CD14-positive monocyte (primary cell): ENCODE measurements around the gene PRKACB. TPM values are rescaled to one million over a fixed set of nuclear protein-coding genes. Genes with fewer than 3 reads are reported as not detected.

Experiments used
- DNase-seq, 3 donors: peaks; one replicate each; pipeline ENCODE4 v3.0.0-alpha.2; 2011 to 2022
- H2AFZ ChIP-seq: 2 replicates; pipeline ENCODE4 v1.6.0; 2012; ENCODE audit warnings: mild to moderate bottlenecking, low read depth, low read length, inconsistent platforms; ENCODE audit not compliant: insufficient read depth, poor library complexity, severe bottlenecking
- H3K27ac ChIP-seq, 2 donors: 1 replicate in 1 of 2; 2 replicates in 1 of 2; pipeline ENCODE4 v1.5.1; 2012 to 2013; ENCODE audit warnings: low read length in 2 of 2, control low read depth in 1 of 2, inconsistent platforms in 1 of 2, low read depth in 1 of 2, mild to moderate bottlenecking in 1 of 2
- H3K27me3 ChIP-seq, 2 donors: one replicate each; pipeline versions ENCODE4 v1.6.0 to v1.6.1; 2011 to 2013; ENCODE audit warnings: low read length in 2 of 2; ENCODE audit not compliant: control insufficient read depth in 2 of 2, insufficient read depth in 2 of 2
- H3K36me3 ChIP-seq, 2 donors: replicated peaks in 1 of 2; 1 replicate in 1 of 2; 2 replicates in 1 of 2; pipeline versions ENCODE4 v1.5.1 to v1.6.1; 2012 to 2013; ENCODE audit warnings: low read length in 2 of 2, control low read depth in 1 of 2, inconsistent platforms in 1 of 2, mild to moderate bottlenecking in 1 of 2; ENCODE audit not compliant: insufficient read depth in 2 of 2, control insufficient read depth in 1 of 2
- H3K4me1 ChIP-seq, 2 donors: 1 replicate in 1 of 2; 2 replicates in 1 of 2; pipeline versions ENCODE4 v1.5.1 to v1.6.1; 2012 to 2013; ENCODE audit warnings: low read length in 2 of 2, control low read depth in 1 of 2, inconsistent platforms in 1 of 2, mild to moderate bottlenecking in 1 of 2, moderate library complexity in 1 of 2; ENCODE audit not compliant: insufficient read depth in 2 of 2, control insufficient read depth in 1 of 2
- H3K4me2 ChIP-seq: replicated peaks from 2 replicates; pipeline ENCODE3; 2012; ENCODE audit warnings: low read length, moderate library complexity, mild to moderate bottlenecking; ENCODE audit not compliant: poor library complexity, severe bottlenecking; ENCODE audit errors: extremely low read depth
- H3K4me3 ChIP-seq, 3 experiments: fragments of 200-600 bp in 1 of 3; sonication (generic) in 1 of 3; replicated peaks in 1 of 3; 1 replicate in 2 of 3; 2 replicates in 1 of 3; pipeline ENCODE4 v1.5.1; 2011 to 2013; ENCODE audit warnings: low read length in 3 of 3, mild to moderate bottlenecking in 3 of 3, control low read depth in 2 of 3, low read depth in 2 of 3, inconsistent platforms in 1 of 3, moderate library complexity in 1 of 3
- H3K79me2 ChIP-seq: 2 replicates; pipeline ENCODE4 v1.6.0; 2012; ENCODE audit warnings: mild to moderate bottlenecking, control low read depth, inconsistent platforms, low read length, moderate library complexity; ENCODE audit not compliant: insufficient read depth
- H3K9ac ChIP-seq: 2 replicates; pipeline ENCODE4 v1.6.0; 2017; ENCODE audit warnings: low read length, mild to moderate bottlenecking; ENCODE audit not compliant: insufficient read depth, poor library complexity, severe bottlenecking
- H3K9me3 ChIP-seq, 2 donors: replicated peaks in 1 of 2; 1 replicate in 1 of 2; 2 replicates in 1 of 2; pipeline versions ENCODE4 v1.5.1 to v1.6.1; 2012 to 2013; ENCODE audit warnings: low read length in 2 of 2, control low read depth in 1 of 2; ENCODE audit not compliant: control insufficient read depth in 1 of 2, insufficient read depth in 1 of 2
- H4K20me1 ChIP-seq: 2 replicates; pipeline ENCODE4 v1.6.0; 2012; ENCODE audit warnings: mild to moderate bottlenecking, low read length, control low read depth, moderate library complexity; ENCODE audit not compliant: insufficient read depth
- H3K27ac Mint-ChIP-seq, 7 donors: one replicate each; pipeline ENCODE4 v1.8.0; 2020; ENCODE audit warnings: mild to moderate bottlenecking in 7 of 7, mixed read lengths in 7 of 7, moderate library complexity in 6 of 7, inconsistent platforms in 2 of 7
- H3K27me3 Mint-ChIP-seq, 3 donors: one replicate each; pipeline ENCODE4 v1.8.0; 2021 to 2022; ENCODE audit warnings: low read depth in 3 of 3, mild to moderate bottlenecking in 3 of 3, mixed read lengths in 3 of 3, moderate library complexity in 3 of 3, inconsistent platforms in 1 of 3
- H3K36me3 Mint-ChIP-seq, 2 donors: one replicate each; pipeline ENCODE4 v1.8.0; 2020; ENCODE audit warnings: mixed read lengths in 2 of 2, inconsistent platforms in 1 of 2, mild to moderate bottlenecking in 1 of 2
- H3K4me1 Mint-ChIP-seq: one replicate; pipeline ENCODE4 v1.8.0; 2020; ENCODE audit warnings: mild to moderate bottlenecking, mixed read lengths
- H3K4me3 Mint-ChIP-seq, 2 donors: one replicate each; pipeline ENCODE4 v1.8.0; 2020; ENCODE audit warnings: mild to moderate bottlenecking in 2 of 2, mixed read lengths in 2 of 2, moderate library complexity in 1 of 2
- H3K9me3 Mint-ChIP-seq, 7 donors: one replicate each; pipeline ENCODE4 v1.8.0; 2020 to 2022; ENCODE audit warnings: mixed read lengths in 7 of 7, mild to moderate bottlenecking in 6 of 7, moderate library complexity in 6 of 7, inconsistent platforms in 2 of 7
- WGBS: methylation state at CpG from one replicate; pipeline ENCODE4 v1.1.5; 2013; ENCODE audit warnings: missing lambda C conversion rate; ENCODE audit not compliant: insufficient coverage; 5-methylcytosine and 5-hydroxymethylcytosine counted together
- intact Hi-C, 2 donors: fragments of 100-400 bp; cut with micrococcal nuclease; formaldehyde crosslinking; loops; one replicate each; pipeline versions ENCODE4 v1.15.0 to v1.15.1; 2023
- polyA plus RNA-seq, 3 donors: library from polyadenylated mRNA; depleted of rRNA in 1 of 3; unstranded in 2 of 3; stranded (reverse) in 1 of 3; fragments of 300-500 nt in 2 of 3; fragments of >200 nt in 1 of 3; fragmentation: Illumina TruSeq in 2 of 3; gene quantifications; 1 replicate in 2 of 3; 2 replicates in 1 of 3; pipeline ENCODE4 v1.2.3, GENCODE V29; 2012 to 2021
- TF ChIP-seq, protein P1 (sequence below): fragments of 200-600 bp; IDR thresholded peaks from one replicate; pipeline ENCODE4 v1.8.0; 2022; ENCODE audit warnings: antibody characterized with exemption, mild to moderate bottlenecking

The PRKACB gene
- polyA plus RNA-seq, 3 donors = 2.5 to 14.5 (median 13.8) TPM

GRCh38 chr1:84174051-84174556 lies 30.0 kb downstream of the PRKACB start:
- WGBS = 94% methylated on average over 3 of the region's 4 CpGs
- Mint-ChIP-seq H3K27me3 (no peaks in the 10 kb centered on the region), H3K36me3 (peaks cover 3 to 4% of the 10 kb centered on the region in 2 donors), H3K9me3 (no peaks in the 10 kb centered on the region), H3K27ac (no peak overlapping the region), H3K4me3 (no peak overlapping the region), H3K4me1 (peaks cover 6% of the 10 kb centered on the region)
- intact Hi-C loops = no loop called here
- Histone ChIP-seq H3K9ac (no peak overlapping the region), H3K79me2 (no peaks in the 10 kb centered on the region), H3K9me3 (no peaks in the 10 kb centered on the region), H3K4me1 (no peaks in the 10 kb centered on the region), H4K20me1 (no peaks in the 10 kb centered on the region), H3K4me3 (no peak overlapping the region), H3K27ac (no peak overlapping the region), H3K27me3 (no peaks in the 10 kb centered on the region), H2AFZ (no peak overlapping the region), H3K4me2 (no peak overlapping the region), H3K36me3 (no peaks in the 10 kb centered on the region)
- TF ChIP-seq, protein P1, sequence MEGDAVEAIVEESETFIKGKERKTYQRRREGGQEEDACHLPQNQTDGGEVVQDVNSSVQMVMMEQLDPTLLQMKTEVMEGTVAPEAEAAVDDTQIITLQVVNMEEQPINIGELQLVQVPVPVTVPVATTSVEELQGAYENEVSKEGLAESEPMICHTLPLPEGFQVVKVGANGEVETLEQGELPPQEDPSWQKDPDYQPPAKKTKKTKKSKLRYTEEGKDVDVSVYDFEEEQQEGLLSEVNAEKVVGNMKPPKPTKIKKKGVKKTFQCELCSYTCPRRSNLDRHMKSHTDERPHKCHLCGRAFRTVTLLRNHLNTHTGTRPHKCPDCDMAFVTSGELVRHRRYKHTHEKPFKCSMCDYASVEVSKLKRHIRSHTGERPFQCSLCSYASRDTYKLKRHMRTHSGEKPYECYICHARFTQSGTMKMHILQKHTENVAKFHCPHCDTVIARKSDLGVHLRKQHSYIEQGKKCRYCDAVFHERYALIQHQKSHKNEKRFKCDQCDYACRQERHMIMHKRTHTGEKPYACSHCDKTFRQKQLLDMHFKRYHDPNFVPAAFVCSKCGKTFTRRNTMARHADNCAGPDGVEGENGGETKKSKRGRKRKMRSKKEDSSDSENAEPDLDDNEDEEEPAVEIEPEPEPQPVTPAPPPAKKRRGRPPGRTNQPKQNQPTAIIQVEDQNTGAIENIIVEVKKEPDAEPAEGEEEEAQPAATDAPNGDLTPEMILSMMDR = no peak
- DNase-seq = no peak

DNA sequence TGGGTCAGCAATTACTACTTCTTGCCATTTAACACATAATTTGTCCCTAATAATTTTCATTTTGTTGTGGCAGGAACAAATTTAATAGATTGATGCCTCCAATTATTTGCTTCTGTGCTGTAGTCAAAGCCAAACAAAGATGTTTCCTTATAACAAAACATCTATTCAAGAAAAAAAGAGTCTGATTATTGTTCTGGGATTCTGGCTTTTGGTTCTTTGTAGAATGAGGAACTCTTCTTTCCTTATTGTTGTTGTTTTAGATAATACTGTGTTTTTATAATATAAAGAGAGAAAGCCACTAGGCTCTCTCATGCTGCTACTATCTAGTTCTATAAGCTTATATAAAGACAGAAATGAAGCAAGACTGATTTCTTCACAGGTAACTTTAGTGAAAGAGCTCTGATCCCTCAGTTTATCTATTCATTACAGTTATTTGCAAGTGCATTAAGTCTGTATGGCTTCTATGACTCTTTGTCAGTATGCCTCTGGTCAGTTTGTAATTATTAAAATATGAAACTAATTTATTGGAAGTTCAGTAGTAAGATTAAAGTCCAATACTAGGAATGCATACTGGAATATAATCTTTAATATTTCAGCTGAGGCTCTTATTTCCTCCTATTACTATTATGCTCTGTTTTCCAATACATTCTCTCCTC lies 37.4 kb downstream of the PRKACB start:
- Histone ChIP-seq H3K9me3 (no peaks in the 10 kb centered on the region), H3K9ac (no peak overlapping the region), H2AFZ (no peak overlapping the region), H3K4me2 (no peak overlapping the region), H3K27ac (no peak overlapping the region), H3K4me1 (no peaks in the 10 kb centered on the region), H3K36me3 (peaks cover 0 to 18% of the 10 kb centered on the region in 2 donors), H3K79me2 (no peaks in the 10 kb centered on the region), H3K4me3 (no peak overlapping the region), H4K20me1 (no peaks in the 10 kb centered on the region), H3K27me3 (no peaks in the 10 kb centered on the region)
- intact Hi-C loops = no loop called here
- Mint-ChIP-seq H3K9me3 (peaks cover 0 to 2% (median 0%) of the 10 kb centered on the region in 7 donors), H3K36me3 (peaks cover 12 to 19% of the 10 kb centered on the region in 2 donors), H3K4me1 (peaks cover 3% of the 10 kb centered on the region), H3K27me3 (no peaks in the 10 kb centered on the region), H3K4me3 (no peak overlapping the region), H3K27ac (no peak overlapping the region)
- TF ChIP-seq, protein P1 = no peak
- no peak for DNase-seq
